Endothelial cell (in vitro differentiated cells): ENCODE measurements around the gene UGT1A8. TPM values are rescaled to one million over a fixed set of nuclear protein-coding genes. Genes with fewer than 3 reads are reported as not detected.

Experiments used
- DNase-seq: peaks from one replicate; pipeline ENCODE4 v3.0.0; 2021; ENCODE audit warnings: low spot score
- H3K27ac Mint-ChIP-seq: one replicate; pipeline ENCODE4 v1.8.0; 2021; ENCODE audit warnings: mixed read lengths, inconsistent platforms; ENCODE audit not compliant: unreplicated experiment
- H3K27me3 Mint-ChIP-seq: one replicate; pipeline ENCODE4 v1.8.0; 2021; ENCODE audit warnings: mild to moderate bottlenecking, moderate library complexity, mixed read lengths, inconsistent platforms; ENCODE audit not compliant: unreplicated experiment
- H3K36me3 Mint-ChIP-seq: one replicate; pipeline ENCODE4 v1.8.0; 2021; ENCODE audit warnings: mild to moderate bottlenecking, low read depth, mixed read lengths, inconsistent platforms; ENCODE audit not compliant: unreplicated experiment
- H3K4me1 Mint-ChIP-seq: one replicate; pipeline ENCODE4 v1.8.0; 2021; ENCODE audit warnings: mild to moderate bottlenecking, mixed read lengths, inconsistent platforms; ENCODE audit not compliant: unreplicated experiment
- H3K4me3 Mint-ChIP-seq: one replicate; pipeline ENCODE4 v1.8.0; 2021; ENCODE audit warnings: mild to moderate bottlenecking, mixed read lengths, inconsistent platforms; ENCODE audit not compliant: unreplicated experiment
- H3K9me3 Mint-ChIP-seq: one replicate; pipeline ENCODE4 v1.8.0; 2021; ENCODE audit warnings: mixed read lengths, inconsistent platforms; ENCODE audit not compliant: unreplicated experiment
- total RNA-seq: library from RNA; stranded (reverse); fragmentation: NEBNext Ultra II Directional; extraction: Animal tissue kit (Norgen Biotek cat#: 25700); gene quantifications from one replicate; pipeline ENCODE4 v1.2.1, GENCODE V29; 2021; ENCODE audit not compliant: unreplicated experiment
- TF ChIP-seq, protein P1 (sequence below): fragments of 200-600 bp; sonication (generic); IDR thresholded peaks from one replicate; pipeline ENCODE4 v1.5.0; 2021; ENCODE audit warnings: antibody characterized with exemption; ENCODE audit not compliant: unreplicated experiment

Gene UGT1A8
- total RNA-seq, 1 donor from 2014 or later: not detected

- Mint-ChIP-seq H3K4me1 (peaks cover 3% of the 10 kb centered on the region), H3K36me3 (no peaks in the 10 kb centered on the region), H3K27me3 (no peaks in the 10 kb centered on the region), H3K4me3 (no peak overlapping the region), H3K9me3 (no peaks in the 10 kb centered on the region), H3K27ac (no peak overlapping the region)
- no peak for DNase-seq
- TF ChIP-seq, protein P1, sequence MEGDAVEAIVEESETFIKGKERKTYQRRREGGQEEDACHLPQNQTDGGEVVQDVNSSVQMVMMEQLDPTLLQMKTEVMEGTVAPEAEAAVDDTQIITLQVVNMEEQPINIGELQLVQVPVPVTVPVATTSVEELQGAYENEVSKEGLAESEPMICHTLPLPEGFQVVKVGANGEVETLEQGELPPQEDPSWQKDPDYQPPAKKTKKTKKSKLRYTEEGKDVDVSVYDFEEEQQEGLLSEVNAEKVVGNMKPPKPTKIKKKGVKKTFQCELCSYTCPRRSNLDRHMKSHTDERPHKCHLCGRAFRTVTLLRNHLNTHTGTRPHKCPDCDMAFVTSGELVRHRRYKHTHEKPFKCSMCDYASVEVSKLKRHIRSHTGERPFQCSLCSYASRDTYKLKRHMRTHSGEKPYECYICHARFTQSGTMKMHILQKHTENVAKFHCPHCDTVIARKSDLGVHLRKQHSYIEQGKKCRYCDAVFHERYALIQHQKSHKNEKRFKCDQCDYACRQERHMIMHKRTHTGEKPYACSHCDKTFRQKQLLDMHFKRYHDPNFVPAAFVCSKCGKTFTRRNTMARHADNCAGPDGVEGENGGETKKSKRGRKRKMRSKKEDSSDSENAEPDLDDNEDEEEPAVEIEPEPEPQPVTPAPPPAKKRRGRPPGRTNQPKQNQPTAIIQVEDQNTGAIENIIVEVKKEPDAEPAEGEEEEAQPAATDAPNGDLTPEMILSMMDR: no peak
These were observed 73.0 kb downstream of the UGT1A8 start for GRCh38 chr2:233690444-233690843.

- DNase-seq: no peak
- Mint-ChIP-seq H3K4me3 (no peak overlapping the region), H3K27ac (no peak overlapping the region), H3K27me3 (no peaks in the 10 kb centered on the region), H3K9me3 (no peaks in the 10 kb centered on the region), H3K4me1 (peaks cover 3% of the 10 kb centered on the region), H3K36me3 (no peaks in the 10 kb centered on the region)
- TF ChIP-seq, protein P1: no peak
These were observed 74.3 kb downstream of the UGT1A8 start for GRCh38 chr2:233691443-233692433.

GRCh38 chr2:233692648-233693047 is 75.2 kb downstream of the UGT1A8 start, which contains the start of gene UGT1A6:
UGT1A6 (plus strand) TSS chr2:233692890; CDS start chr2:233693005, 115 bp downstream.
- TF ChIP-seq, protein P1: no peak
- Mint-ChIP-seq H3K4me3 (no peak within 1 kb of the TSS), H3K36me3 (no peaks in the 10 kb centered on the region), H3K4me1 (peaks cover 3% of the 10 kb centered on the region), H3K27ac (no peak within 1 kb of the TSS), H3K9me3 (no peaks in the 10 kb centered on the region), H3K27me3 (no peaks in the 10 kb centered on the region)
- no peak for DNase-seq

- TF ChIP-seq, protein P1: no peak
- Mint-ChIP-seq H3K4me1 (peaks cover 3% of the 10 kb centered on the region), H3K27me3 (no peaks in the 10 kb centered on the region), H3K4me3 (no peak overlapping the region), H3K27ac (no peak overlapping the region), H3K36me3 (no peaks in the 10 kb centered on the region), H3K9me3 (no peaks in the 10 kb centered on the region)
- no peak for DNase-seq
These were observed 76.5 kb downstream of the UGT1A8 start for GRCh38 chr2:233693963-233694362.

DNA sequence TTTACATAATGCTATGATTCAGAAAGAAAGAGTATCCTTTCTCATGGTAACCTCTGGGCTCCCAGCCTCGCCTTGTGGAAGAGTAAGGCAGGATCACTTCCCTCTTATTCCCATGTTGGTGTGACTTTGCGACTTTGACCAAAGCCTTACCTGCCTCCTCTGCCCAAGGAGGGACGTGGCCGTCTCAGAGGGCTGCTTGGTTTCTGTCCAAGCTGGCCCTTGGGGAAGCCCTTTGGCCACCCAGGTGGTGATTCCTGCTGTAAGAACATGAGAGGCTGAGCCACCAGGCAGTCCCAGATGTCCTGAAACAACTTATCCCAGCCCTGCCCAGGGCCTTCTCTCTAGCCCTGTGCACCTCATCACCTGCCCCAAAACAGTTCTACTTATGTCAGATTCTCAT is 81.3 kb downstream of the UGT1A8 start:
- no peak overlapping the region for H3K4me3 Mint-ChIP-seq
- H3K27ac Mint-ChIP-seq: no peak overlapping the region
- H3K9me3 Mint-ChIP-seq: no peaks in the 10 kb centered on the region
- peaks cover 4% of the 10 kb centered on the region for H3K4me1 Mint-ChIP-seq
- no peaks in the 10 kb centered on the region for H3K36me3 Mint-ChIP-seq
- TF ChIP-seq, protein P1: no peak
- DNase-seq: no peak
- H3K27me3 Mint-ChIP-seq: no peaks in the 10 kb centered on the region
